LNCAP (cell line): Measurements from ENCODE around the gene GNA14.

Experiments used
- TF ChIP-seq, protein P1 (sequence below): fragments of 450-650 bp; IDR thresholded peaks from 2 replicates; pipeline ENCODE4 v1.5.1; 2017; ENCODE audit warnings: mild to moderate bottlenecking

GNA14 gene

GRCh38 chr9:77514886-77515711 is 133.0 kb downstream of the GNA14 start:
- TF ChIP-seq, protein P1, sequence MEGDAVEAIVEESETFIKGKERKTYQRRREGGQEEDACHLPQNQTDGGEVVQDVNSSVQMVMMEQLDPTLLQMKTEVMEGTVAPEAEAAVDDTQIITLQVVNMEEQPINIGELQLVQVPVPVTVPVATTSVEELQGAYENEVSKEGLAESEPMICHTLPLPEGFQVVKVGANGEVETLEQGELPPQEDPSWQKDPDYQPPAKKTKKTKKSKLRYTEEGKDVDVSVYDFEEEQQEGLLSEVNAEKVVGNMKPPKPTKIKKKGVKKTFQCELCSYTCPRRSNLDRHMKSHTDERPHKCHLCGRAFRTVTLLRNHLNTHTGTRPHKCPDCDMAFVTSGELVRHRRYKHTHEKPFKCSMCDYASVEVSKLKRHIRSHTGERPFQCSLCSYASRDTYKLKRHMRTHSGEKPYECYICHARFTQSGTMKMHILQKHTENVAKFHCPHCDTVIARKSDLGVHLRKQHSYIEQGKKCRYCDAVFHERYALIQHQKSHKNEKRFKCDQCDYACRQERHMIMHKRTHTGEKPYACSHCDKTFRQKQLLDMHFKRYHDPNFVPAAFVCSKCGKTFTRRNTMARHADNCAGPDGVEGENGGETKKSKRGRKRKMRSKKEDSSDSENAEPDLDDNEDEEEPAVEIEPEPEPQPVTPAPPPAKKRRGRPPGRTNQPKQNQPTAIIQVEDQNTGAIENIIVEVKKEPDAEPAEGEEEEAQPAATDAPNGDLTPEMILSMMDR: no peak

DNA sequence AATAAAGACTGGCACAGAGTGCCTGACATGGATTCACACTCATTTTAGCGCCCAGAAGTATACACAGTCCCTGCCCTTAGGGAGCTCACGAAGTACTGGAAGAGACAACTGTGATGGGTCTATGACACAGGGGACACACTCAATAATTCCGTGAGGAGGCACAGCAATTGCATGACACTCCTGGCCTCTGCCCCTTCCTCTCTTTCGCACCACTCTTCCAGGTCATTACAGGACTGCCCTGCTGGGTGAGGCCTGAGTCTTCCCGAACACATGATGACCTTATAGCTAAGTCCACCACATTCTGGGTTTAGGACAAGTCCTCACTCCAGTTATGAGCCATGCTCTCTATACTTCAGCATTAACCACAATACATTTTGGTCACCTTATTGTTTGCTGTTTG is 134.7 kb downstream of the GNA14 start:
- TF ChIP-seq, protein P1: no peak

GRCh38 chr9:77512876-77513275 is 135.2 kb downstream of the GNA14 start:
- TF ChIP-seq, protein P1: no peak

- TF ChIP-seq, protein P1: no peak
These were observed 136.6 kb downstream of the GNA14 start for GRCh38 chr9:77511525-77511924.

DNA sequence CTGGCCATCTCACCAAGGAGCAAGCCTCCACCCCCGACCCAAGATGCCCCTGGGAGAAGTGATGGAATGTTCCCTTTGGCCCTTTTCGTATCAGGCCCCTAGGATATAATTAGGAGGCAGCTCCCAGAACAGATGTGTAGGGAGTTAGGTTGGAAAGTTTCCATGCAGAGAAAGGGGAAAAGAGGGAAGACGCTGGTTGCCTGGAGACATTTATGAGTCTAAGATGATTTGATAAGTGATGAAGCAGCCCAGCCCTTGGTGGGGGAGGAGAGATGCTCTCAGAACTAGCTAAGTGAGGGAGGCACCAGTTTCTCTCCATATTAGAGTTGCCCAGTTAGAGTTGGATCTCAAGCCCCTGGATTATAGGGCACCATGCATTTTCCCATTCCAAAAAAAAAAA is 137.5 kb downstream of the GNA14 start:
- TF ChIP-seq, protein P1: no peak

DNA sequence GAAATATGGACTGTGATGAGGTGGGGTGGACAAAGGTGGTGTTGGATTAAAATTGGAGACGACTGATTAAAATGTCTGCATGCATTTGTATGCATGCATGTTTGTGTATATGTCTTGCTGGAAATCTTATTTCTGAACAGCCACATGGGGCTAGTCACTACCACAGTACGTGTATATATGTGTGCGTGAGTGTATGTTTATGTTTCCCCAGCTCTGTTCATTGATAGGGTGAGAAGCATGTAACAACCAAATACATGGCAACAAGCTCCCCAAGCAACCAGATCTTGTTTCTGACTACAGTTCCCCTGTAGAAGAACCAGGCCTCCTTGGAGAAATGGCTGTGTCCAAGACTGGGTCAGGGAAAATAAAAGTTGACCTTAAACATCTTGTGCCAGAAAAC is 139.7 kb downstream of the GNA14 start:
- TF ChIP-seq, protein P1: no peak

DNA sequence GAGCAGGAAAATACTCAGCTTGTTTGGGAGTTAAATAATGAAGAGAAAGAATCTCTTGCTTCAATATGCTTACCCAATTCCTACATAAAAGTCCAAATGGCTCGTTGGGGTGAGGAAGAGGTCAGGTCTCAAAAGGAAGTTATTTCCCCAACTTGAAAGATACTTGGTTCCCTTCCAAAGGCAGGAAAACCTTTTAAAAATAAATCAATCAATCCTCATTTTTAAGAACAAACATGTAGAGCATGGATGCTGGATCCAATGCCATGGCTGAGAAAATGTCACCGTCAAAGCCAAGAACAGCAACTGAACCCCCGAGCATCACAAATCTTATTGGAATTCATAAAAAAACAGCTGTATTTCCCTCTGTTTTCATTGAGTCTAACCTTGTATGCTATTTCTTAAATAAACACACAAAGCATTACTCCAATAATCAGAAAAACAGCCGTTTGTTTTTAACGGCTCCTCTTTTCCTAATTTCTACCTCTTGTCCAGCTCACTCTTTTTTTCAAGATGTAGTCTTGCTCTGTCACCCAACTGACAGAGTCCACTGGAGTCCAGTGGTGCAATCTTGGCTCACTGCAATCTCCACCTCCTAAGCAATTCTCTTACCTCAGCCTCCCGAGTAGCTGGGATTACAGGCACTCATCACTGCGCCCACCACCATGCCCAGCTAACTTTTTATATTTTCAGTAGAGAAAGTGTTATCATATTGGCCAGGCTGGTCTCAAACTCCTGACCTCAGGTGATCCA is 140.7 kb downstream of the GNA14 start:
- TF ChIP-seq, protein P1: no peak
